ENCODE data around the gene KCNIP2. TPM values are rescaled to one million over a fixed set of nuclear protein-coding genes. Genes with fewer than 3 reads are reported as not detected.
A peak's percentile ranks its signal among the peaks of the same experiment; 100 is the strongest.

KCNIP2 gene
- total RNA-seq, 4 donors from 2014 or later, result 6.1 to 63.9 (median 37.2) TPM

- Histone ChIP-seq H3K36me3 (peaks cover 0 to 64% (median 3%) of the 10 kb centered on the region in 3 donors), H3K4me1 (peaks cover 0 to 40% (median 7%) of the 10 kb centered on the region in 4 donors), H3K27me3 (no peaks in the 10 kb centered on the region), H3K9me3 (no peaks in the 10 kb centered on the region), H3K27ac (no peak overlapping the region), H3K4me3 (no peak overlapping the region)
- TF ChIP-seq POLR2A (IDR thresholded peaks at IDR 0.05) (no peak), CTCF (IDR thresholded peaks at IDR 0.05) (no peak), EP300 (IDR thresholded peaks at IDR 0.05) (no peak)
- 74 to 78% methylated on average over 2 of the region's 2 CpGs for WGBS, 2 donors
- DNase-seq (ENCODE audit: low spot score in 2 of 2), result no peak
These were observed 57.8 kb downstream of the KCNIP2 start for GRCh38 chr10:101785801-101786200.

GRCh38 chr10:101784558-101784957 lies 59.0 kb downstream of the KCNIP2 start:
- H3K4me1 ChIP-seq, result peaks cover 0 to 51% (median 14%) of the 10 kb centered on the region in 4 donors
- WGBS, 2 donors, result 71 to 72% methylated on average over 2 of the region's 2 CpGs
- peaks cover 0 to 8% of the 10 kb centered on the region in 2 donors for H3K27me3 ChIP-seq
- DNase-seq (ENCODE audit: low spot score in 2 of 2), result no peak
- peaks cover 0 to 51% (median 1%) of the 10 kb centered on the region in 3 donors for H3K36me3 ChIP-seq
- H3K9me3 ChIP-seq, result no peaks in the 10 kb centered on the region
- no peak overlapping the region for H3K27ac ChIP-seq
- H3K4me3 ChIP-seq, result no peak overlapping the region
- TF ChIP-seq CTCF (IDR thresholded peaks at IDR 0.05), result no peak
- no peak for TF ChIP-seq EP300 (IDR thresholded peaks at IDR 0.05)
- TF ChIP-seq POLR2A (IDR thresholded peaks at IDR 0.05), result no peak

DNA sequence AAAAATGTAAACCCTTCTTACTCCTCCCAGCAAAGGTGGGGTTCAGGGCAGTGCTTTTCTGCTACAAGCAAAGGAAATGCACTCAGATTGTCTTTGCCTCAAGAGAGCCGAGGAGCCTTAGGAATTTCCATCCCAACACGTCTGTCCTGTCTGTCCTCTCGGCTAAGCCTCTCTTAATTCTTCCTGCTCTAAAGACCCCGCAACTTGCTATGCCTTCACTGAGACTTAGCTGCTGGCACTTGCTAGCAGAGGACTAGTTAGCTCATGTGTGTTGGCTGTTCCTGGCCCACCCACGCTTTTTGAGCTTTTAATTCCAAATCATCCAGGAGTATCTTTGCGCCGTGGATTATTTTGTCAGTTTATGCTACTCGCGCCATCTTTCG lies 59.9 kb downstream of the KCNIP2 start:
- Histone ChIP-seq H3K9me3 (no peaks in the 10 kb centered on the region), H3K27me3 (peaks cover 0 to 16% of the 10 kb centered on the region in 2 donors), H3K27ac (peak overlapping the region in 3 of 4 donors; percentile 50 to 63 (median 50)), H3K36me3 (peaks cover 0 to 43% (median 0%) of the 10 kb centered on the region in 3 donors), H3K4me3 (peak overlapping the region; percentile 46 to 74 (median 64)), H3K4me1 (peaks cover 0 to 59% (median 21%) of the 10 kb centered on the region in 4 donors)
- WGBS, 2 donors, result 53 to 55% methylated on average over 10 of the region's 10 CpGs
- DNase-seq (ENCODE audit: low spot score in 2 of 2), result no peak
- TF ChIP-seq EP300 (IDR thresholded peaks at IDR 0.05) (no peak), CTCF (IDR thresholded peaks at IDR 0.05) (no peak), POLR2A (IDR thresholded peaks at IDR 0.05) (no peak)

DNA sequence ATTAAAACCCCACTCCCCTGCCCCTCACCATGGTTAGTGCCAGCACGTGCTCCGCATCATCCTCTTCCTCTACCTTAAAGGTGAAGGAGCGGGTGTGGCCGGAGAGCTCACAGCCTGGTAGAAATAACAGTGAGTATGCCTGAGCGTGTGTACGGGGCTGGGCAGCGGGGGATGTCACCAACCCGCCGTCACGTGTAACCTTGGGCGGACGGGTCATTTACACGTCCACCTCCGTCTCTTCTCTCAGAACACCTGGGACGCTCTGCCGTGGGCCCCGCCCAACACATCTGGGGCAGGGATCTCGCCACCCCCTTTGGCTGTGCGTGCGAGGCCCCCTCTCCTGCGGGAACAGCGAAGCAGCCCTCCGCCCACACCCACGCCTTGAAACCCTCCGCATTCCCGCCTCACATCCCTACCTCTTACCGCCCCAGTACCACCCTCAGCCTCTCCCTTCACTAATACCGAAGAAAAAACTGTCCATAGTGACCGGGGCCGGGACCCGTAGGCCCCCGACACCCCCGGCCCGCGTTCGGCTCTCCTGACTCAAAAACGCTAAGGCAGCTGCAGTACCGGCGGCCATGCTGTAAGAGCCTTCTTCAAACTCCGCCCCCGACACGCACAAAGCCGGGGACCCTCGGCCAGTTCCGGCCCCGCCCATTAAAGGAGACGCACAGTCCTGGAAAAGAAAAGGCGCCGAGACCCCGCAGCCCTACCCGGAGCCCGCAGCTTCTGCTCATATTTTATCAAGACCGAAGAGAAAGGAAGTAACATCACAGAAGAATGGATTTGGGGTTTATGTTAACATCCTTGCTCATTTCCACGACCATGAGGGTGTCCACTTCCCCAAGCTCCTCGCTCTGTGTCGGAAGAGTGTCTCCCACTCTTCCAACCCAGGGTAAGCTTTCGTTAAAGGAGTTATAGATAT lies 60.5 kb downstream of the KCNIP2 start, which contains the start of gene NPM3:
TSS of gene NPM3 (minus strand) at position 636 of the 925 bp plus-strand sequence. CDS start at position 580, 56 bp downstream.
- TF ChIP-seq POLR2A (IDR thresholded peaks at IDR 0.05), result no peak
- peak in 1 of 2 donors; percentile 59 for TF ChIP-seq EP300 (IDR thresholded peaks at IDR 0.05)
- H3K4me3 ChIP-seq, result peak within 1 kb of the TSS; percentile 46 to 74 (median 64)
- DNase-seq (ENCODE audit: low spot score in 2 of 2), result peak; percentile 65 to 82
- peak within 1 kb of the TSS in 3 of 4 donors; percentile 50 to 63 (median 50) for H3K27ac ChIP-seq
- H3K27me3 ChIP-seq, result peaks cover 0 to 22% of the 10 kb centered on the region in 2 donors
- H3K4me1 ChIP-seq, result peaks cover 0 to 62% (median 22%) of the 10 kb centered on the region in 4 donors
- no peaks in the 10 kb centered on the region for H3K9me3 ChIP-seq
- 1 to 2% methylated on average over 40 to 57 of the region's 57 CpGs for WGBS, 2 donors
- peaks cover 0 to 37% (median 0%) of the 10 kb centered on the region in 3 donors for H3K36me3 ChIP-seq

DNA sequence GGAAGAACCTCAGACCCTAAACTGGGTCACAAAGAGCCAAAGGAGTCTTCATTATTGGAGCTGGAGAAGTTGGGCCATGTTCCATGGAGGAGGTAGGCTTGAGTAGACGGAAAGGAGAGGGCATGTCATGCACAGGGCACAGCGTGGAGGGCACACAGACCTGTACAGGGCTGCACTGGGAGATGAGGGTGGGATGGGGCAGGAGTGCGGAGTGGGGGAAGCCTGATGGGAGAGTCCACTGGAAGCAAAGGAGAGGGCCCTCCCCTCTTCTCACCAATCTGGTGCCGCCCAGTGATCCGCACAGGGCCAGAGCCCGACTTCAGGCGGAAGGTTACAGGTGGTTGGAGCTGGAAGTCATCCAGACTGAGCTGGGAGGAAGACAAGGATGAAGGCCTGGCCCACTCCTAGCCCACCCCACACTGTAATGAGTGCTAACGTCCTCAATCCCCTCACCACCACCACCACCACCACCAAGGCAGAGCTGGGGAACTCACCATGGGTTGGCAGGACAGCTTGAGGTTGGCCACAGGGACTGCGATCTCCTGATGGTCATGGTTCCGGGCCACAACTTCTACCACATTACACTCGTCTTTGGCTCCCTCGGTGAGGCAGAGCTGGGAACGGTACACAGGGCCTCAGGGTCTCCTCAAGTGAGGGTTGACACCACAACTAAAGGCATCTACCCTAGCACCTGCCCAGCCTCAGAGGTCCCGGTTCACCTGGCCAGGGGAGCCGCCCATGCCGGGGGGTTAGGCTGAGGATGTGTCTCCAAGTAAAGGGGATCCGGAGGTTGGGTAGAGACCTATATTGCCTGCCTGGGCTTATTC lies 61.4 kb downstream of the KCNIP2 start:
- peak overlapping the region; percentile 46 to 74 (median 64) for H3K4me3 ChIP-seq
- no peak for TF ChIP-seq CTCF (IDR thresholded peaks at IDR 0.05)
- TF ChIP-seq POLR2A (IDR thresholded peaks at IDR 0.05), result no peak
- TF ChIP-seq EP300 (IDR thresholded peaks at IDR 0.05), result no peak

More for the DNA sequence above, 61.4 kb downstream of the KCNIP2 start:
- DNase-seq (ENCODE audit: low spot score in 2 of 2), result no peak
- 55 to 60% methylated on average over 16 to 17 of the region's 17 CpGs for WGBS, 2 donors
- Histone ChIP-seq H3K27me3 (peaks cover 0 to 31% of the 10 kb centered on the region in 2 donors), H3K9me3 (no peaks in the 10 kb centered on the region), H3K4me1 (peaks cover 0 to 62% (median 22%) of the 10 kb centered on the region in 4 donors), H3K27ac (no peak overlapping the region), H3K36me3 (peaks cover 0 to 28% (median 0%) of the 10 kb centered on the region in 3 donors)
